Spleen (tissue), 7 donors: ENCODE measurements around the gene DVL1.

Experiments used
- POLR2A ChIP-seq, 3 donors: fragments of 450-650 bp; IDR thresholded peaks; one replicate each; pipeline ENCODE4 v1.5.1; 2017; ENCODE audit warnings: antibody characterized with exemption in 3 of 3, mild to moderate bottlenecking in 1 of 3
- TF ChIP-seq, protein P1 (sequence below), 11 experiments: fragments of 200-600 bp in 7 of 11; fragments of 450-650 bp in 4 of 11; sonication (generic) in 4 of 11; IDR thresholded peaks in 8 of 11; conservative IDR thresholded peaks in 3 of 11; 1 replicate in 7 of 11; 2 replicates in 4 of 11; pipeline versions ENCODE4 v1.4.0 to v1.8.0; 2016 to 2021; ENCODE audit warnings: antibody characterized with exemption in 11 of 11, inconsistent platforms in 4 of 11, mild to moderate bottlenecking in 1 of 11
- donor health status: DM: no; HTN: no; CAD: no; lungs with moderate emphysema.
- donor health status: DM: no; HTN: no; CAD: no.
- donor health status: DM: no; HTN: no; CAD: no.

DNA sequence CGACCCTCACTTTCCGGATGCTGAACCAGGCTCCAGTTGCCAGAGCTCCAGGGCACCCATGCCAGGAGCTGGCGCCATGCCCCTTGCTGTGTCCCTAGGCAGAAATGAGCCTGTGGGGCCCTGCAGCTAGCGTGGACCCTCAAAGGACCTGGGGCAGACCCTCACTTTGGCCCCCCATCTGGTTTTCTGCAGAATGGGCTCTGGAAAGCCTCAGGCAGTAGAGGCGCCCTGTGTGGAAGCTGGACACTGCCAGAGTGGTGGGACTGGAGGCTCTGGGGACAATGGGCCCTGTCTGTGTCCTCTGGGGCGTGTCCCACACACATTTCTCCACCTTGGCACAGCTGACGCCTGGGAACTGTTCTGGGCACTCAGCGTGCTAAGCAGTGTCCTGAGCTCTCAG is 32.1 kb upstream of the DVL1 start:
- no peak for TF ChIP-seq POLR2A (IDR thresholded peaks at IDR 0.05)
- TF ChIP-seq, protein P1, sequence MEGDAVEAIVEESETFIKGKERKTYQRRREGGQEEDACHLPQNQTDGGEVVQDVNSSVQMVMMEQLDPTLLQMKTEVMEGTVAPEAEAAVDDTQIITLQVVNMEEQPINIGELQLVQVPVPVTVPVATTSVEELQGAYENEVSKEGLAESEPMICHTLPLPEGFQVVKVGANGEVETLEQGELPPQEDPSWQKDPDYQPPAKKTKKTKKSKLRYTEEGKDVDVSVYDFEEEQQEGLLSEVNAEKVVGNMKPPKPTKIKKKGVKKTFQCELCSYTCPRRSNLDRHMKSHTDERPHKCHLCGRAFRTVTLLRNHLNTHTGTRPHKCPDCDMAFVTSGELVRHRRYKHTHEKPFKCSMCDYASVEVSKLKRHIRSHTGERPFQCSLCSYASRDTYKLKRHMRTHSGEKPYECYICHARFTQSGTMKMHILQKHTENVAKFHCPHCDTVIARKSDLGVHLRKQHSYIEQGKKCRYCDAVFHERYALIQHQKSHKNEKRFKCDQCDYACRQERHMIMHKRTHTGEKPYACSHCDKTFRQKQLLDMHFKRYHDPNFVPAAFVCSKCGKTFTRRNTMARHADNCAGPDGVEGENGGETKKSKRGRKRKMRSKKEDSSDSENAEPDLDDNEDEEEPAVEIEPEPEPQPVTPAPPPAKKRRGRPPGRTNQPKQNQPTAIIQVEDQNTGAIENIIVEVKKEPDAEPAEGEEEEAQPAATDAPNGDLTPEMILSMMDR (IDR thresholded peaks at IDR 0.05 in 8 of 11, conservative IDR thresholded peaks at IDR 0.05 in 3 of 11) = no peak
